K562 (cell line): ENCODE measurements around the gene TF. TPM values are rescaled to one million over a fixed set of nuclear protein-coding genes. Genes with fewer than 3 reads are reported as not detected.

ENCODE experiments used
- ATAC-seq: fragments of 200-7000 bp; cut with Tn5 transposase; 3 replicates; pipeline ENCODE4 v1.9.1; 2020; ENCODE audit warnings: moderate library complexity
- BruUV-seq: library from RNA; stranded (reverse); fragments of 400-500 nt; replicated peaks from 2 replicates; lab custom pipeline; 2021; lab: Mats Ljungman, UMichigan
- CTCF ChIA-PET: fragments of 300-600 bp; formaldehyde crosslinking; extraction: SDS; loops from one replicate; lab custom pipeline; 2021; ENCODE audit warnings: low intra/inter-chr PET ratio; lab: Yijun Ruan, JAX
- POLR2A ChIA-PET: fragments of 300-600, 350-650 bp; sonication (Branson Sonifier 250); formaldehyde crosslinking; extraction: SDS; loops from one replicate; lab custom pipeline; 2021; ENCODE audit warnings: antibody characterized with exemption, inconsistent platforms; lab: Yijun Ruan, JAX
- DNase-seq, 4 experiments: peaks; one replicate each; pipeline versions ENCODE4 v3.0.0 to v3.0.0-alpha.2; 2011 to 2018; ENCODE audit warnings: low spot score in 3 of 4, mixed read lengths in 3 of 4; ENCODE audit errors: extremely low read depth in 1 of 4
- FAIRE-seq: peaks from 2 replicates; lab custom pipeline; 2011; peaks lifted over from hg19 to GRCh38; lab: Jason Lieb, UNC
- H2AFZ ChIP-seq: 2 replicates; pipeline ENCODE4 v1.6.0; 2011; ENCODE audit warnings: low read depth, low read length, control low read depth, inconsistent platforms
- H3K27ac ChIP-seq: fragments of 200-600 bp; 3 replicates; pipeline ENCODE4 v1.8.0; 2011; ENCODE audit warnings: low read depth, mild to moderate bottlenecking, control low read depth, inconsistent platforms, low read length, moderate library complexity, mixed read lengths; ENCODE audit errors: extremely low read depth
- H3K27me3 ChIP-seq, 2 experiments: fragments of 300-600 bp in 1 of 2; 2 replicates in 1 of 2; 3 replicates in 1 of 2; pipeline versions ENCODE4 v1.6.0 to v1.8.0; 2011; ENCODE audit warnings: inconsistent platforms in 2 of 2, low read length in 2 of 2, mild to moderate bottlenecking in 1 of 2, mixed read lengths in 1 of 2, moderate library complexity in 1 of 2; ENCODE audit not compliant: control insufficient read depth in 2 of 2, insufficient read depth in 2 of 2
- H3K36me3 ChIP-seq: fragments of 300-600 bp; 3 replicates; pipeline ENCODE4 v1.8.0; 2011; ENCODE audit warnings: mild to moderate bottlenecking, low read length, inconsistent platforms; ENCODE audit not compliant: control insufficient read depth, insufficient read depth
- H3K4me1 ChIP-seq, 2 experiments: fragments of 200-600 bp in 1 of 2; replicated peaks in 1 of 2; 2 replicates in 1 of 2; 3 replicates in 1 of 2; pipeline versions ENCODE4 v1.5.1 to v1.8.0; 2011; ENCODE audit warnings: inconsistent platforms in 2 of 2, low read length in 2 of 2, mild to moderate bottlenecking in 1 of 2, mixed read lengths in 1 of 2, moderate library complexity in 1 of 2; ENCODE audit not compliant: control insufficient read depth in 2 of 2, insufficient read depth in 2 of 2
- H3K4me2 ChIP-seq: 2 replicates; pipeline ENCODE4 v1.6.1; 2011; ENCODE audit warnings: low read length, control low read depth, inconsistent platforms, mixed read lengths; ENCODE audit not compliant: insufficient read depth
- H3K4me3 ChIP-seq: fragments of 200-600 bp; sonication (generic), shearing (Covaris generic); 2 replicates; pipeline ENCODE4 v1.5.1; 2016; ENCODE audit warnings: control low read depth, inconsistent platforms
- H3K79me2 ChIP-seq: fragments of 200-600 bp; 3 replicates; pipeline ENCODE4 v1.8.0; 2011; ENCODE audit warnings: low read length, inconsistent platforms; ENCODE audit not compliant: control insufficient read depth, insufficient read depth
- H3K9ac ChIP-seq, 2 experiments: 2 replicates each; pipeline versions ENCODE4 v1.6.0 to v1.6.1; 2011; ENCODE audit warnings: low read depth in 2 of 2, low read length in 2 of 2, control low read depth in 1 of 2, inconsistent platforms in 1 of 2, mild to moderate bottlenecking in 1 of 2, mixed read lengths in 1 of 2; ENCODE audit not compliant: insufficient read depth in 1 of 2
- H3K9me1 ChIP-seq: one replicate; pipeline ENCODE4 v1.6.0; 2011; ENCODE audit warnings: inconsistent platforms, mild to moderate bottlenecking, low read length, moderate library complexity; ENCODE audit not compliant: control insufficient read depth, insufficient read depth
- H3K9me3 ChIP-seq: replicated peaks from 2 replicates; pipeline ENCODE4 v1.5.1; 2011; ENCODE audit warnings: low read depth, low read length, inconsistent platforms; ENCODE audit not compliant: control insufficient read depth, insufficient read depth
- H4K20me1 ChIP-seq: replicated peaks from 2 replicates; pipeline ENCODE4 v1.6.1; 2011; ENCODE audit warnings: low read length, inconsistent platforms, mixed read lengths; ENCODE audit not compliant: control insufficient read depth, insufficient read depth
- E2F1 ChIP-seq: sonication (generic); formaldehyde crosslinking; IDR thresholded peaks from 2 replicates; pipeline ENCODE4 v1.8.1; 2023; ENCODE audit warnings: mild to moderate bottlenecking, missing genetic modification reagents, moderate library complexity
- EP400 ChIP-seq: fragments of 450-650 bp; IDR thresholded peaks from 2 replicates; pipeline ENCODE4 v1.6.1; 2017; ENCODE audit warnings: antibody characterized with exemption, mild to moderate bottlenecking, moderate library complexity
- FOXK1 ChIP-seq: sonication (generic); formaldehyde crosslinking; IDR thresholded peaks from 2 replicates; pipeline ENCODE4 v1.8.0; 2022; ENCODE audit warnings: missing genetic modification reagents, mild to moderate bottlenecking, borderline replicate concordance
- FOXK2 ChIP-seq, 2 experiments: fragments of 450-650 bp; IDR thresholded peaks in 1 of 2; conservative IDR thresholded peaks in 1 of 2; 2 replicates each; pipeline ENCODE4 v1.6.1; 2016; ENCODE audit warnings: low read depth in 2 of 2, mild to moderate bottlenecking in 1 of 2
- NKRF ChIP-seq: fragments of 450-650 bp; IDR thresholded peaks from 2 replicates; pipeline ENCODE4 v1.6.1; 2016; ENCODE audit warnings: borderline replicate concordance
- NUFIP1 ChIP-seq: fragments of 450-650 bp; IDR thresholded peaks from 2 replicates; pipeline ENCODE4 v1.6.1; 2018; ENCODE audit not compliant: partially characterized antibody
- POLR2H ChIP-seq: IDR thresholded peaks from 2 replicates; pipeline ENCODE4 v1.6.1; 2016; ENCODE audit warnings: missing genetic modification characterization, low read depth, mild to moderate bottlenecking, control low read depth, missing compliant biosample characterization, moderate library complexity
- PREB ChIP-seq: sonication (generic); formaldehyde crosslinking; IDR thresholded peaks from 2 replicates; pipeline ENCODE4 v1.8.1; 2023; ENCODE audit warnings: mild to moderate bottlenecking, missing genetic modification reagents
- ZEB2 ChIP-seq: fragments of 450-650 bp; IDR thresholded peaks from 2 replicates; pipeline ENCODE4 v1.6.1; 2016
- ZNF561 ChIP-seq: fragments of 450-650 bp; formaldehyde crosslinking; conservative IDR thresholded peaks from 2 replicates; pipeline ENCODE4 v1.4.0; 2020; ENCODE audit warnings: mild to moderate bottlenecking, moderate library complexity
- ZNF780A ChIP-seq: fragments of 250-450 bp; sonication (Bioruptor Pico); IDR thresholded peaks from 2 replicates; pipeline ENCODE4 v1.5.0; 2021; ENCODE audit warnings: mild to moderate bottlenecking
- WGBS: fragments of 100-300 bp; shearing (Covaris generic); methylation state at CpG from one replicate; pipeline ENCODE4 v1.1.6; 2016; ENCODE audit warnings: low coverage, mixed read lengths; ENCODE audit not compliant: insufficient coverage; ENCODE audit errors: missing lambda C conversion rate; 5-methylcytosine and 5-hydroxymethylcytosine counted together
- in situ Hi-C: fragments of 300-500 bp; cut with MboI; formaldehyde crosslinking; loops from 4 replicates; pipeline ENCODE4 v1.15.0; 2018; ENCODE audit warnings: inconsistent platforms, mixed read lengths
- intact Hi-C: fragments of 100-400 bp; cut with micrococcal nuclease; formaldehyde crosslinking; loops from 2 replicates; pipeline ENCODE4 v1.14.2; 2022
- polyA plus RNA-seq, 8 experiments: library from polyadenylated mRNA; depleted of rRNA in 4 of 8; stranded (reverse) in 5 of 8; unstranded in 3 of 8; fragments of >200 nt; fragmentation: Nextera tagmentation in 2 of 8; fragmentation: Illumina TruSeq in 1 of 8; extraction: Ambion mirVana in 2 of 8; extraction: Trizol in 1 of 8; gene quantifications; 2 replicates each; pipeline versions ENCODE4 v1.2.1 to v1.2.3, GENCODE V29; 2011 to 2014; ENCODE audit warnings: inconsistent platforms in 1 of 8, missing spikeins in 1 of 8
- total RNA-seq, 7 experiments: library from RNA; depleted of rRNA in 6 of 7; stranded (reverse); fragments of >200 nt in 6 of 7; fragmentation: Illumina TruSeq in 2 of 7; extraction: Trizol in 2 of 7; gene quantifications; 2 replicates each; pipeline versions ENCODE4 v1.2.1 to v1.2.3, GENCODE V29; 2011 to 2021; ENCODE audit warnings: low replicate concordance in 1 of 7
- TF ChIP-seq, protein P1 (sequence below): sonication (generic); formaldehyde crosslinking; IDR thresholded peaks from 2 replicates; pipeline ENCODE4 v1.8.0; 2022; ENCODE audit warnings: missing genetic modification reagents, mild to moderate bottlenecking, moderate library complexity, borderline replicate concordance
- TF ChIP-seq, protein P2 (sequence below): sonication (generic); formaldehyde crosslinking; IDR thresholded peaks from 2 replicates; pipeline ENCODE4 v1.8.0; 2023; ENCODE audit warnings: mild to moderate bottlenecking, missing genetic modification reagents

Gene TF
- total and polyA plus RNA-seq, 9 of the 15 experiments (the other 6 are each of a cell fraction or from before 2014, with no cell fraction given), result 0.09 to 9.2 (median 3.1) TPM

DNA sequence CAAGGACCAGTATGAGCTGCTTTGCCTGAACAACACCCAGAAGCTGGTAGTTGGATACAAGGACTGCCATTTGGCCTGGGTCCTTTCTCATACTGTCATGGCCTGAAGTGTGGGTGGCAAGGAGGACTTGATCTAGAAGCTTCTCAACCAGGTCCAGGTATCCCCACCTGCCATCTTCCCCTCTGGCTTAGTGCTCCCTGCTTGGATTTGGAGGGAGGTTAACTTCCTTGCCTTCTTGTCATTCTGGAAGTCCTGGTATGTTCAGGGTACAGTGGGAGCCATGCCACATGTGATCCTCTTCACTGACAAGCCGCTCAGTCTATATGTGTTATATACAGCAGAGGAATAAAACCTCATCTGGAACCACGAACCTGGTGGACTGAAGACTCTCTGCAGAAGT lies 46.7 kb upstream of the TF start (continued):
- TF ChIP-seq EP400 (no peak), ZEB2 (no peak), PREB (CRISPR knock-in tag) (no peak), NUFIP1 (no peak)

GRCh38 chr3:133699903-133700302 lies 46.3 kb upstream of the TF start:
- Histone ChIP-seq H3K9me3 (no peaks in the 10 kb centered on the region), H3K27ac (no peak overlapping the region), H3K4me3 (no peak overlapping the region), H3K79me2 (no peaks in the 10 kb centered on the region), H4K20me1 (no peaks in the 10 kb centered on the region), H3K36me3 (no peaks in the 10 kb centered on the region), H2AFZ (no peak overlapping the region), H3K27me3 (peaks cover 0 to 20% of the 10 kb centered on the region in 2 experiments; a peak in 2 of 5 replicates), H3K9ac (no peak overlapping the region), H3K4me2 (no peak overlapping the region), H3K4me1 (no peaks in the 10 kb centered on the region), H3K9me1 (no peaks in the 10 kb centered on the region)
- in situ Hi-C loops (no loop called here), intact Hi-C loops (no loop called here)
- POLR2A ChIA-PET, result interaction anchor here (0.7 kb wide), 1 partner anchor 118 kb away, joined by 5 read pairs; no protein-coding TSS in a partner anchor
- no TSS peak for BruUV-seq
- DNase-seq (no peak), FAIRE-seq (no peak), ATAC-seq (no peak)
- 4% methylated on average over 3 of the region's 3 CpGs for WGBS
- CTCF ChIA-PET, result no interaction called here
- TF ChIP-seq POLR2H (tag) (no peak), FOXK2 (conservative IDR thresholded peaks at IDR 0.05 in 1 of 2, IDR thresholded peaks at IDR 0.05 in 1 of 2; ENCODE audit: low read depth in 2 of 2) (no peak), ZNF561 (no peak), E2F1 (CRISPR knock-in tag) (no peak), PREB (CRISPR knock-in tag) (no peak), ZNF780A (CRISPR knock-in tag) (no peak), NKRF (no peak), FOXK1 (CRISPR knock-in tag) (no peak)
- TF ChIP-seq, protein P1, sequence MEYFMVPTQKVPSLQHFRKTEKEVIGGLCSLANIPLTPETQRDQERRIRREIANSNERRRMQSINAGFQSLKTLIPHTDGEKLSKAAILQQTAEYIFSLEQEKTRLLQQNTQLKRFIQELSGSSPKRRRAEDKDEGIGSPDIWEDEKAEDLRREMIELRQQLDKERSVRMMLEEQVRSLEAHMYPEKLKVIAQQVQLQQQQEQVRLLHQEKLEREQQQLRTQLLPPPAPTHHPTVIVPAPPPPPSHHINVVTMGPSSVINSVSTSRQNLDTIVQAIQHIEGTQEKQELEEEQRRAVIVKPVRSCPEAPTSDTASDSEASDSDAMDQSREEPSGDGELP, result no peak
- TF ChIP-seq, protein P2, sequence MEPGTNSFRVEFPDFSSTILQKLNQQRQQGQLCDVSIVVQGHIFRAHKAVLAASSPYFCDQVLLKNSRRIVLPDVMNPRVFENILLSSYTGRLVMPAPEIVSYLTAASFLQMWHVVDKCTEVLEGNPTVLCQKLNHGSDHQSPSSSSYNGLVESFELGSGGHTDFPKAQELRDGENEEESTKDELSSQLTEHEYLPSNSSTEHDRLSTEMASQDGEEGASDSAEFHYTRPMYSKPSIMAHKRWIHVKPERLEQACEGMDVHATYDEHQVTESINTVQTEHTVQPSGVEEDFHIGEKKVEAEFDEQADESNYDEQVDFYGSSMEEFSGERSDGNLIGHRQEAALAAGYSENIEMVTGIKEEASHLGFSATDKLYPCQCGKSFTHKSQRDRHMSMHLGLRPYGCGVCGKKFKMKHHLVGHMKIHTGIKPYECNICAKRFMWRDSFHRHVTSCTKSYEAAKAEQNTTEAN (CRISPR knock-in tag), result no peak
